CD4-positive, alpha-beta T cell treated with Interleukin-17A for 1 hour (primary cell): ENCODE measurements around the gene HES1.
"Not testable (repeated sequence)": the region's sequence is repeated elsewhere in the genome, so short reads cannot be mapped to it uniquely, and the experiment has no call there.

Experiments
- DNase-seq: peaks from one replicate; pipeline ENCODE4 v3.0.0-alpha.2; 2020

HES1 gene

GRCh38 chr3:194142156-194142910 lies 6.4 kb downstream of the HES1 start:
- no peak for DNase-seq

- DNase-seq, result no peak
These were observed 9.8 kb downstream of the HES1 start for GRCh38 chr3:194145702-194146101.

- no peak for DNase-seq
These were observed 11.7 kb downstream of the HES1 start for GRCh38 chr3:194147679-194148078.

- DNase-seq, result no peak
These were observed 12.4 kb downstream of the HES1 start for GRCh38 chr3:194148383-194148782.

DNA sequence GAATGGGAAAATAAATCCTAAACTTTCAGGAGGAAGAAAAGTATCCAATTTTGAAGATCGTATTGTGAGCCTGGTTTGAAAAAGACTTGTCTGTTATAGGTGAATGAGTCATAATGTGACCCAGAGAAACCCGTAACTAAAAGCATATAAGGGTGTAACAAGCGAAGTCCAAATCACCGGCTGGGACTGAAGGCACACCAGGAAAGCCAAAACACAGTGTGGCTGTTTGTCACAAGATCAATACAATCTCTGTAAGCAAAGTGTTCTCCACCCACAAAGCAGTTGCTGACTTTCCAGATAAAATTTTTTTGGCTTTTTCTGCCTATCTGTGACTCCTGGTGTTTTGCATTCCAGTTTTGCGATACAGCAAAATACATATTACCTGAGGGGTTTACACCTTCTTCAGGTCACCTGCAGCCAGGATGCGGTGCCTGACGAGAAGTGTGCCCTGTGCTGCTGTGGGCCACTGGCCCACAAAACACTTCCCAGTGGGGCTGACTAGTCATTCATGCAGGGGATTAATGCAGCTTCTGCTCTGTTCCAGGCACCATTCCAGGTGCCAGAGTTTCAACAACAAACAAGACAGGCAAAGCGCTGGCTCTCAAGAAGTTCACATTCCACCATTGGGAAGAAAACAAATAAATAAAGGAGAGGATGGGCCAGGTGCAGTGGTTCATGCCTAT lies 14.4 kb downstream of the HES1 start:
- DNase-seq, result no peak

GRCh38 chr3:194150935-194151302 lies 15.0 kb downstream of the HES1 start:
- not testable (repeated sequence) for DNase-seq

DNA sequence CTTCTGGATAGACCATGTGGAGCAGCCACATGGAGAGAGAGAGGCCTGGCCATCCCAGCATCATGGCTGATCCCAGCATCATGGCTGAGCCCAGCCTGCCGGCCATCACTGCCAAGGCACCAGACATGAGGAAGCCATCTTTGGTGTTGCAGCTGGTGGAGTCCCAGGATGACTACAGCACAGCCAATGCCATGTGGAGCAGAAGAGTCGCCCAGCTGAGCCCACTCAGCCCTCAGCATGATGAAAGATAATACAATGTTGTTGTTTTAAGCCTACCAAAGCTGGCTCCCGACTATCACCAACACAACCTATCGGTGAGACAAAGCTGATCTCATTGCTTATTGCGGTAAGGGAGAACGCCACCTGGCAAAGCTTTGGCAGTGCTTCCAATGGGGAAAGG lies 18.4 kb downstream of the HES1 start:
- DNase-seq, result no peak

DNA sequence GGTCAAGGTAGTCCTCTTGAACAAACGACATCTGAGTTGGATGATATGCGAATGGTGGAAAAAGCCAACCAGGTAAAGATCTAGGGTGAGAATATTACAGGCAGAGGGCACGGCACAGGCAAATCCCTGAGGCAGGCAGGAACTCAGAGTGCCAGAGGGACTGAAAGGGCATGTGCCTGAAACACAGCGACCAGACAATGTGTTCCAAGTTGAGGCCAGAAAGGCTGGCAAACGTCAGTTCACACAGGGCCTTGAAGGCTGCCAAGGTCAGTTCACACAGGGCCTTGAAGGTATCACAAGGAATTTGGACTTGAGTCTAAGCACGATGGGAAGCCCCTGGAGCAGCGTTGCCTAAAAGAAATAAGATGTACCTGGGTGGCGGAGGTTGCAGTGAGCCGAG lies 20.1 kb downstream of the HES1 start:
- DNase-seq, result no peak

DNA sequence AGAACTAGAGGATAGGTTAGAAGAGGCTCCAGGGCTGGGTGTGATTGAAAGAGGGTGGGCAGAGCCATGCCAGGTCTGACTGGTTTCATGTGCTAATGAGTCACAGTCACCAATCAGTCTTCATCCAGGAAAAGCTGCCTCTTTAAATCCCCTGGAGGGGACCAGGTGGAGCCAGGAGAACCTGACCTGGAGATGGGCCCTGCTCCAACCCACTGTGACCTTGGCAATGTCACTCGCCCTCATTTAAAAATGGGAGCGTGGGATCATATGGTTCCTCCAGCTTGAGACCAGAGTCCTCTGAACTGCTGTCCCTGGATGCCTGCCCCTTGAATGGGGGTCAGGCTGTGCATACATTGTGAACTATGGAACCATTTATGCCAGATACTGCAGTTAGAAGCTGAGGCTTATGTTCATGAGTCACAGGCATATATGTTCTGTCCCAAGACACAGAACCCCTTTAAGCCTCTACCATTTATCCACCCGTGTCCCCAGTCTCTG lies 23.0 kb downstream of the HES1 start:
- DNase-seq, result no peak

GRCh38 chr3:194160158-194160557 lies 24.2 kb downstream of the HES1 start:
- DNase-seq, result no peak

DNA sequence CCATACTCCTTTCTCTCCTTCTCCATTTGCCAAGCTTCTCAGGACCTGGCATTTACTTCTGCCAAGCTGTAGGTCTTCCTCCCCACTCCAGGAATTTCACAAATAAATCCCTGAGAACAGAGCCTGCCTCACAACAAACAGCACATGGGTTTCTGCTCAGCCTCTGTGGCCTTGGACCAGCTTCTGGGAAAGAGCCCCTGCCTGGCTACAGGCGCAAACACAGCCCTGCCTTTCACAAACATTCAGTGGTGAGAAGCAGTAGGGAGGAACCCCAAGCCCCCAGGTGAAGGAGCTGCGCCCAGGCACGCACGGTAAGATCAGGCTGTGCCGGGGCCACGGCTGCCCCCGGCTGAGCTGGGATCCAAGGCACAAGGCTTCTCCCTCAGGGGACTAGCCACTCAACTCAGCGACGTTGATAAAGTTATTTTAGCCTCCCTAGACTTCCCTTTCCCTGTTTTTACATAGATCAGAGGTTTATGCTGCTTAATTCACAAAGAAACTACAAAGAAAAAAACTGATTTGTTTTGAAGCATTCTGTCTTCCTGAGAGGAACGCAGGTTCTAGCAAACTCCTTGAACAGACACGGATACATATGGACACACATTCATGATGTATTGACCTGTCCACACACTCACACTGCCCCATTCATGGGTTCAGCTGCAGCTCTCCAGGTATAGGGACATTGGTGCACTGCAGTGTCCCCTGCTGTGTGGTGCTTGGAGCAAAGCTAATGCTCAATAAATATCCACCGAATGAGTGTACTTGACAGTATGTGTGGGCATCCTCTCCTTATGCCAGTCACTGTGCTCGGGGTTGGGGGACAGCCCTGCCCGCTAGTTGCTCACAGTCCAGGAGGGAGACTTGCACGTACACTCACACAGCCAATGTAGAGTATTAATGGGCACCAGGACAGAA lies 25.4 kb downstream of the HES1 start:
- no peak for DNase-seq

- DNase-seq, result no peak
These were observed 26.2 kb downstream of the HES1 start for GRCh38 chr3:194162070-194162678.

DNA sequence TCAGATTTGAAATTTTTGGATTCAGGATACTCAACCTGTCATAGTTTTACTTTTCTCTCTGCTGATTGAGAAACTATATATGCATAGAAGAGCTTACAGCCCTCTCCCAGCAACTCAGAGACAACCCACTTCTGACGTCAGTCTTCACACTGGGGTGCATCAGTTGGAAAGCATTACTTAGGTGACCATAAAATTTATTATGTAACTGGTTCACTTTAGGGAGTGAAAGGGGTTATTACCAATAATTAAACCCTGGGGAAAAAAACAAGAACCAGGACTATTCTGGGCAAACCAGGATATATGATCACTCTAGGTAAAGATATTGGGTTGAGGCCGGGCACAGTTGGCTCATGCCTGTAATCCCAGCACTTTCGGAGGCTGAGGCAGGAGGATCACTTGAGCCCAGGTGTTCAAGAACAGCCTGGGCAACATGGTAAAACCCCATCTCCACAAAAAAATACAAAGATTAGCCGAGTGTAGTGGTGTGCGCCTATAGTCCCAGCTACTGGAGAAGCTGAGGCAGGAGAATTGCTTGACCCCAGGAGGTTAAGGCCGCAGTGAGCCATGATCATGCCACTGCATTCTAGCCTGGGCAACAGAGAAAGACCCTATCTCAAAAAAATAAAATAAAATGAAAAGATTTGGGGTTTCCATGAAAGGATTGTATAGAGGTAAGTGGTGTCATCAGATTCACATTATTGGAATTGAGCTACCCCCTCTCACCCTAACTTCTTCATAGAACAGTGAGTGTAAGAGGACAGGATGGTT lies 27.1 kb downstream of the HES1 start:
- no peak for DNase-seq

DNA sequence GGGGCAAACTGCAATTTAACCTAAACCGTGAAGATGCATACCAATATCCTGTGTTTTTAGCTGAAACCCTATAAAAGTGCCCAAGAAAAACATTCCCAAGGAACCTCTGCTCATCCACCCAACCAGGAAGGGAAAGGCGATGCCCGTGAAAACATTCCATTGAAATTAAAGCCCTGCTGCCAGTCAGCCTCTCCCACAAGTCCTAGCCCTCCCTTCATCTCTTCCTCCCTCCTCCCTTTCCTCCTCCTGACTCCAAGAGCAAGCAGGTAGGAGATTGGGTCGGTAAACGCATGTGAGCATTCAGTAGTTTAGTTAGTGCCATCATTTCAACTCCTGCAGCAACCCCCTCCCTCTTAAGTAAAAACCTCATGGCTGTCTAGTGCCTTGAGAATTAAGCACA lies 27.7 kb downstream of the HES1 start:
- no peak for DNase-seq

DNA sequence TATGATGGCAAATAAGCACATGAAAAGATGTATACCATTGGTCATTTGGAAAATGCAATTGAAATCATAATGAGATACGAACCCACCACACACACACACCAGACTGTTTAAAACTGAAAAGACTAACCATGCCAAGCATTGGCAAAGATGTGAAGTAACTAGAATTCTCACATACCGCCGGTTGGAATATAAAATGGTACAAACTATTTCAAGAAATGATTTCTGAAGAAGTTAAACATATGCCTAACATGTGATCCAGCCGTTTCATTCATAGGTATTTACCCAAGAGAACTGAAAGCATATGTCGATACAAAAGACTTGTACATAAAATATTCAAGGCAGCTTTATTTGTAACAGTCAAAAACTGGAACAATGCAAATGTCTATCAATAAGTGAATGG lies 28.9 kb downstream of the HES1 start:
- DNase-seq, result no peak

GRCh38 chr3:194165271-194166018 lies 29.5 kb downstream of the HES1 start:
- DNase-seq, result no peak

DNA sequence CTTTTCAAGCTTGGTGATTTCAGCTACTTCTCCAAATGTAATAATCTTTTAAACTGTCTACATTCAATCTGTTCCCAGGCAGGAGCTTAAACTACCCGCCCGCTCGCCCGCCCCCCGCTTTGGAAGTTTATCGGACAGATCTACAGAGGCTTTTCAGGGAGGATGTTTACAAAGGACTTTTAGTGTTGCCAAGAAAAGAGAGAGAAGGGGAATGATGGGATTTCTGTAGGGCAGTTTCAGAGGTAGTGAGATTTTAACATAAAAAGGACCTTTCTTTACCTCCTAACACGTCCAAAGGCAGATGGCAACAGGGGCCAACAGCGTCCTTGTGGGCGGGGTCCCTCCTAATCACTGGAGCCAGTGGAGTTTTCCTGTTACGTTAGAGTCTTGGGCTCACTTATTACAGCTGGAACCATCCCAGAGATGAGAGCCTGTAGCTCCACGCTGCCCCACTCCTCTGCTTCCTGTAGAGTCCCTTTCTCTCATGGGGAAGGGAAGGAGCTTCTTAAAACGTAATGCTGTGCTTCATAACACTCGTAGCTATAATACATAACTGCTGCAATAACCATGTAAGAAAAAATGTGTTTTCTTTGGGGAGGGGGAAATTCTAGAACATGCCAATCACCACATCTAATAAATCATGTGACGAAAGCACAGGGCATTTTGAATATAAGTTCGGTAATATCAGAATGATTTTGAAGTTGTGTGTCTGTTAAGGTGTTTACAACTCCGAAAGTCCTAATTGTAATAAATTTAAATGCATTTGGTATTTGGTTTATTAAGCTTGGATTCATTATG lies 30.9 kb downstream of the HES1 start:
- DNase-seq, result no peak

DNA sequence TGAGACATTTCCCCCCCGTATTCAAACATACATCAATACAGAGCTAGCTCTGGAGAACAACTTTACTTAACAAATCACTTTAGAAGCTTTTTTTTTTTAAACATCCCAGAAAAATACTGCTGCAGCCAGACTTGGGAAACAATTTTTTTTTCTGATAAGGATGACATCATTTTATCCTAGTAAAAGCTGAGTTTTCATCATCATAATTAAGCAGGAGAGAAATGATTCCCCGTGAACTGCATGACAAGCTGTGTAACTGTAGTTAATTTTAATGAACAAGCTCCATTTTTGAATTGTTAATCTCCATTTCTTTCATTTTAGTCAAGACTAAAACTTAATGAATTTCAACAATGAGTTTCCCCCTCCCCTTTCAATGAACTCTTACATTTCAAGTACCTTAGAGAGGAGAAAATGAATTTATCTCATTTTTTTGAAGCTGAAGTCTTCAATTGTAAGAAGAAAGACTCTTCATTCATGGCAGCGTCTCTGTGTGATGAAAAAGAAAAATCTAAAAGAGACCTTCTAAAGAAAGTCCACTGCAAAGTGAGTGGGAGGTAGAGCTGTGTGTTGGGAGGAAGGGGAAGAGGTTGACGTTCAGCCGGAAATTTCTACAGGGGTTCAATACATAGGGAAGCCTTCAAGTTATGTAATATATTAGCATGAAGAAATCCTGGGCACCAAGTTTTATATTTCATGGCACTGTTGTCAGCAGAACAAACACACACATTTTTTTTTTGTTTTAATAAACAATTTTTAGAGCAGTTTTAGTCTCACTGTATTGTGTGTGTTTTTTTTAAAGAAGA lies 31.7 kb downstream of the HES1 start:
- DNase-seq, result no peak

DNA sequence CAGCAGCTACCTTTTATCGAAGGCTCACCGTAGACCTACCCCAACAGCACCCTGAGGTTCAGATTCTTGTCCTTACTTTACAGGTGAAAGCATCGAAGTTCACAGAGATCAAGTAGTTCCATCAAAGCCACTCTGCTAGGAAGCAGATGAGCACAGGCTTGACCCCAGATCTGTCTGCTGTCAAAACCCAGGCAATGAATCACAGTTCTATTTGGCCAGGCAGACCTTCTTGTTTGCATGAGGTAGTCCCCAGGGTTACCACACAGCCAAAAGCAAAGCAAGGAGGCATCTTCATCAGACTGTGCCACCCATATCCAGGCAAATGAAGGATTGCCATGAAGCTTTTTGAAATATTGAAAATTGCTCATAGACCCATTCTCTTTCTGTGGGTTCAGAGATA lies 33.0 kb downstream of the HES1 start:
- DNase-seq, result no peak

DNA sequence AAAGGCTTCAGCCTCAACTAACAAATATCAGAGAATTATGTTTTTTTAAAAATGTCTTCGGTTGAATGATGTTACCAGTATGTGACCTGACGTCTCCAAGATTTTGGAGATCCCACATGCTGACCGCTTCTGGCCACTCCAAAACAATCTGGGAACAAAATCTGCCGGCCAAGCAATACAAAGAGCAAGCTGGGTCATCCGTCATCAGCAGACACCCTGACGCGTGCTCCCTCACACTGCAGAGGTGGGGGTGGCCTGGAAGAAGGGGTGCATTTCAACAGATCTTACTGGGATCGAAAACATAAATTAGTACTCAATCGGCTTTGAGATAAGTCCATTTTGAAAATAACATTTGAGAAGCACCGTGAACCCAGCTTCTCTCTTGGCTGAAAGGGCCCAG lies 33.6 kb downstream of the HES1 start:
- no peak for DNase-seq
